ENCODE measurements around the gene CCR2. TPM values are rescaled to one million over a fixed set of nuclear protein-coding genes. Genes with fewer than 3 reads are reported as not detected.
"Not testable (repeated sequence)": the region's sequence is repeated elsewhere in the genome, so short reads cannot be mapped to it uniquely, and the experiment has no call there.

The CCR2 gene
- total RNA-seq, 1 experiment from 2014 or later, result not detected

DNA sequence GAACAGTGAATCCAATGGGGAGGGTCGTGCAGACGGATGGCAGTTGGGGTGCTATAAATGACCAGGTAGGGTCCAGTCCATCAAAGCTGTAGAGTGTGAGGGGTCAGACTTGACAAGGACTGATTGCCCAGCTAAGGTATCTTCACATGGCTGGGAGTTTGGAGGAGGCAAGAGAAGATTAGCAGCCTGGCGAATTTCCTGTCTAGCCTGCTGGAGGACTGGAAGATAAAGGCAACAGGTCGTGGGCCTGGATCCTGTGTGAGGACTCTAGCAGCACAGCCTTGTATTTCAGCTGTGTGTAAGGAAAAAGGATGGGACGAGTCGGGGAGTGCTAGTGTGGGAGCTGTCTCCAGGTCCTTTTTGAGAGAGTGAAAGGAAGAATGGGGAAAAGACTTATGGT lies 35.4 kb downstream of the CCR2 start:
- no peak for DNase-seq (ENCODE audit: unreplicated experiment)
- Mint-ChIP-seq H3K27ac (ENCODE audit: low read depth, unreplicated experiment) (no peak overlapping the region), H3K27me3 (ENCODE audit: insufficient read depth, unreplicated experiment) (no peaks in the 10 kb centered on the region), H3K36me3 (ENCODE audit: insufficient read depth, unreplicated experiment) (peaks cover 6% of the 10 kb centered on the region), H3K4me3 (ENCODE audit: unreplicated experiment) (no peak overlapping the region), H3K9me3 (ENCODE audit: unreplicated experiment) (no peaks in the 10 kb centered on the region), H3K4me1 (ENCODE audit: insufficient read depth, unreplicated experiment) (peaks cover 24% of the 10 kb centered on the region)
- TF ChIP-seq, protein P1, sequence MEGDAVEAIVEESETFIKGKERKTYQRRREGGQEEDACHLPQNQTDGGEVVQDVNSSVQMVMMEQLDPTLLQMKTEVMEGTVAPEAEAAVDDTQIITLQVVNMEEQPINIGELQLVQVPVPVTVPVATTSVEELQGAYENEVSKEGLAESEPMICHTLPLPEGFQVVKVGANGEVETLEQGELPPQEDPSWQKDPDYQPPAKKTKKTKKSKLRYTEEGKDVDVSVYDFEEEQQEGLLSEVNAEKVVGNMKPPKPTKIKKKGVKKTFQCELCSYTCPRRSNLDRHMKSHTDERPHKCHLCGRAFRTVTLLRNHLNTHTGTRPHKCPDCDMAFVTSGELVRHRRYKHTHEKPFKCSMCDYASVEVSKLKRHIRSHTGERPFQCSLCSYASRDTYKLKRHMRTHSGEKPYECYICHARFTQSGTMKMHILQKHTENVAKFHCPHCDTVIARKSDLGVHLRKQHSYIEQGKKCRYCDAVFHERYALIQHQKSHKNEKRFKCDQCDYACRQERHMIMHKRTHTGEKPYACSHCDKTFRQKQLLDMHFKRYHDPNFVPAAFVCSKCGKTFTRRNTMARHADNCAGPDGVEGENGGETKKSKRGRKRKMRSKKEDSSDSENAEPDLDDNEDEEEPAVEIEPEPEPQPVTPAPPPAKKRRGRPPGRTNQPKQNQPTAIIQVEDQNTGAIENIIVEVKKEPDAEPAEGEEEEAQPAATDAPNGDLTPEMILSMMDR (IDR thresholded peaks at IDR 0.05; ENCODE audit: unreplicated experiment), result no peak
- intact Hi-C loops (cut with micrococcal nuclease), result no loop called here
- ChIA-PET POLR2A (no interaction called here), CTCF (interaction anchor here (0.6 kb wide), 1 partner anchor 48 kb away, joined by 3 read pairs; no protein-coding TSS in a partner anchor)
- no TSS peak for BruUV-seq (replicated peaks)

GRCh38 chr3:46391526-46391925 lies 37.6 kb downstream of the CCR2 start:
- H3K4me3 Mint-ChIP-seq (ENCODE audit: unreplicated experiment); intact Hi-C loops (cut with micrococcal nuclease); BruUV-seq (replicated peaks); H3K9me3 Mint-ChIP-seq (ENCODE audit: unreplicated experiment); H3K36me3 Mint-ChIP-seq (ENCODE audit: insufficient read depth, unreplicated experiment); H3K27ac Mint-ChIP-seq (ENCODE audit: low read depth, unreplicated experiment); H3K27me3 Mint-ChIP-seq (ENCODE audit: insufficient read depth, unreplicated experiment); DNase-seq (ENCODE audit: unreplicated experiment): not testable (repeated sequence)
- ChIA-PET CTCF (interaction anchor here (0.7 kb wide), 1 partner anchor 549 kb away, joined by 5 read pairs; no protein-coding TSS in a partner anchor), POLR2A (interaction anchor here (0.7 to 1.0 kb wide), 2 partner anchors 21 to 525 kb away, joined by 3 read pairs; partner anchors contain the start of gene CCR5)
- H3K4me1 Mint-ChIP-seq (ENCODE audit: insufficient read depth, unreplicated experiment), result peaks cover 22% of the 10 kb centered on the region

DNA sequence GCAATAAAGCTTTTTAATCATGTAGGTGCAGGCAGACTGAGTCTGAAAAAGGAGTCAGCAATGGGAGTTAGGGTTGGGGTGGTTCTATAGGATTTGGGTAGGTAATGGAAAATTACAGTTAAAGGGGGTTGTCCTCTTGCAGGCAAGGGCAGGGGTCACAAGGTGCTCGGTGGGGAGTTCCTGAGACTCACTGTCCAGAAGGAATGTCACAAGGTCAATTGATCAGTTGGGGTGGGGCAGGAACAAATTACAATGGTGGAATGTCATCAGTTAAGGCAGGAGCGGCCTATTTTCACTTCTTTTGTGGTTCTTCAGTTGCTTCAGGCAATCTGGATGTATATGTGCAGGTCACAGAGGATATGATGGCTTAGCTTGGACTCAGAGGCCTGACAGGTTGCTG lies 39.1 kb downstream of the CCR2 start:
- no peak overlapping the region for H3K27ac Mint-ChIP-seq (ENCODE audit: low read depth, unreplicated experiment)
- intact Hi-C loops (cut with micrococcal nuclease), result no loop called here
- no peak overlapping the region for H3K4me3 Mint-ChIP-seq (ENCODE audit: unreplicated experiment)
- peaks cover 6% of the 10 kb centered on the region for H3K36me3 Mint-ChIP-seq (ENCODE audit: insufficient read depth, unreplicated experiment)
- TF ChIP-seq, protein P1 (IDR thresholded peaks at IDR 0.05; ENCODE audit: unreplicated experiment), result no peak
- CTCF ChIA-PET, result interaction anchor here (0.6 kb wide), 1 partner anchor 55 kb away, joined by 3 read pairs; no protein-coding TSS in a partner anchor
- no peaks in the 10 kb centered on the region for H3K9me3 Mint-ChIP-seq (ENCODE audit: unreplicated experiment)
- no TSS peak for BruUV-seq (replicated peaks)
- POLR2A ChIA-PET, result no interaction called here
- peaks cover 17% of the 10 kb centered on the region for H3K4me1 Mint-ChIP-seq (ENCODE audit: insufficient read depth, unreplicated experiment)
- no peaks in the 10 kb centered on the region for H3K27me3 Mint-ChIP-seq (ENCODE audit: insufficient read depth, unreplicated experiment)
- DNase-seq (ENCODE audit: unreplicated experiment), result no peak

DNA sequence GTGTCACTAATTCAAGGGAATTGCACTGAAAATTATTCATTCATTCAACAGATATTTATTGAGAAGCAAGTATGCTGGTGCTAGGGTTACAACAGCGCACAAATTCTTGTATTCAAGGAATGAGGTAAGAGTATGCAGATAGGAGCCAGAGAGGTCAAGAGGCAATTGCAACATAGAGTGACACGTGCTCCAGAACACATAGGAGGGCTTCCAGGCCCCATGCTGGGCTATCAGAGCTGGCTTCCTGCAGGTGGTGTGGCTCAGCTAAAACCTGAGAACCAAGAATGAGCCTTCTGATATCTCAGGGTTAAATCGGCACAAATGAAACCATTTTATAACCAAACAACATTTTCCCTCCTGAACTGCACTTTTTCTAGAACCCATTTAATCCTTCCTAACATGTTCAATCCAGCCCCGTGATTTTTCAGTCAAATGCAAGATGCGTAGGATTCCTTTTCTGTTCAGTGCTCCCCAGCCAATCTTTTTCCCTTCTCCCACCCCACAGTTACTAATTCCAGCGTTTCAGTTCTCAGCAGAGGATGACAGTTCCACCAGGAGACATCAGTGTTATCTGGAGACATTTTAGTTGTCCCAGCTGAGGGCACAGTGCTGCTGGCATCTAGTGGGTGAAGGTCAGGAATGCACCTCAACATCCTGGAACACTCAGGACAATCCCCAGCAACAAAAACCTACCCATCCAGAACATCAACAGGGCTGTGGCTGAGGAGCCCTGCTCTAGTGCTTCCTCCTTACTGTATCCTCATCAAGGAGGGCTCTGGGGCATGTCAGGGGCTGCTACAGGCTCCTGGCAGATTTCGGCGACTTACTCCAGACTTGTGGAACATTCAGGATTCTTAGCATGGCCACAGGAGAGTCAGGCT lies 39.9 kb downstream of the CCR2 start:
- peaks cover 6% of the 10 kb centered on the region for H3K36me3 Mint-ChIP-seq (ENCODE audit: insufficient read depth, unreplicated experiment)
- CTCF ChIA-PET, result no interaction called here
- no TSS peak for BruUV-seq (replicated peaks)
- DNase-seq (ENCODE audit: unreplicated experiment), result peak; percentile 47
- H3K4me3 Mint-ChIP-seq (ENCODE audit: unreplicated experiment), result no peak overlapping the region
- H3K9me3 Mint-ChIP-seq (ENCODE audit: unreplicated experiment), result no peaks in the 10 kb centered on the region
- TF ChIP-seq, protein P1 (IDR thresholded peaks at IDR 0.05; ENCODE audit: unreplicated experiment), result no peak
- H3K27me3 Mint-ChIP-seq (ENCODE audit: insufficient read depth, unreplicated experiment), result no peaks in the 10 kb centered on the region
- H3K4me1 Mint-ChIP-seq (ENCODE audit: insufficient read depth, unreplicated experiment), result peaks cover 17% of the 10 kb centered on the region
- no peak overlapping the region for H3K27ac Mint-ChIP-seq (ENCODE audit: low read depth, unreplicated experiment)
- intact Hi-C loops (cut with micrococcal nuclease), result no loop called here
- POLR2A ChIA-PET, result no interaction called here
